NCI-H460 (cell line): ENCODE data around the gene SAP30BP. TPM values are rescaled to one million over a fixed set of nuclear protein-coding genes. Genes with fewer than 3 reads are reported as not detected.

Experiments
- DNase-seq: peaks from one replicate; pipeline ENCODE4 v3.0.0-alpha.2; 2016; ENCODE audit warnings: low read depth; ENCODE audit errors: extremely low read depth
- polyA plus RNA-seq: library from polyadenylated mRNA; depleted of rRNA; stranded (reverse); fragments of >200 nt; gene quantifications from 2 replicates; pipeline ENCODE4 v1.2.3, GENCODE V29; 2014; cell fraction: nucleus; rRNA removed
- total RNA-seq: library from RNA; depleted of rRNA; stranded (reverse); fragments of >200 nt; shearing (Covaris generic); gene quantifications from 2 replicates; pipeline ENCODE4 v1.2.3, GENCODE V29; 2014; rRNA removed

The SAP30BP gene
- total RNA-seq, result 57.3 and 62.1 TPM in 2 replicates
- polyA plus RNA-seq, result 75.6 and 90.2 TPM in 2 replicates

DNA sequence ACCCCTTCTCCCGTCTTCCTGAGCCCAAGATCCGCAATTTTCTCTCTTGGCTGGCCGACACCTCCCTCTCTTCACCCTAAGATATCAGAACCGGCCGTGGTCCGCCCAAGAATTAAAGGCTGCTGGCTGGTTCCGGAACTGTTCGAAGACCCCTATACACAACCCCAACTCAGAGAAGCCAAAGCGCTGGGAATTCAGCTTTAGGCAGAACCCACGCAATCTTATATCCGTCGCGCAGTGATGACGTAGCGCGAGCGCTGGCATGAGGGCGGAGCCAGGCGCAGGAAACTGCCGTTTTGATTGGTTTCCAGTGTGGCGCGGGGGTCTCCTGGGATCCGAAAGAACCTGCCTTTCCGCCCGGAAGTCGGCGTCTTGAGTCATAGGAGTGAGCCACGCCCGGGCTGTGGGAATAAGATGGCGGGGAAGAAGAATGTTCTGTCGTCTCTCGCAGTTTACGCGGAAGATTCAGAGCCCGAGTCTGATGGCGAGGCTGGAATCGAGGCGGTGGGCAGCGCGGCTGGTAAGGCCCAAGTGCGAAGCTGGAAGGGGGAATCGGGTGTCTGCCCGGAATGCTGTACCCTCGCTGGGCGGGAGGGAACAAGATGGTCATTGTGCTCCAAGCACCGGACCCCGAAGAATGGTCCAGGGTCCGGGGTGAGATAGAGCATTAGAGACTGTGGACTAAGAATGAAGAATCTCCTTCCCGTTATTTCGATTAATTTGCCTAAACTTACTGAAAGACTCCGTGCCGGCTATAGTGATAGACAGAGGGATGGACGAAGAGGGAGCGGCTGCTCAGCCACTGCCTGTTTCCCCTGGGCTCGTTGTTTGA is at the start of gene SAP30BP, which contains the start of gene RECQL5:
TSS of gene SAP30BP (plus strand) at position 380 of the 832 bp plus-strand sequence. CDS start at position 415, 35 bp downstream.
TSS of gene RECQL5 (minus strand) at position 196 of the 832 bp plus-strand sequence. CDS start 597 bp downstream, outside the sequence.
- DNase-seq, result peak; percentile 99

DNA sequence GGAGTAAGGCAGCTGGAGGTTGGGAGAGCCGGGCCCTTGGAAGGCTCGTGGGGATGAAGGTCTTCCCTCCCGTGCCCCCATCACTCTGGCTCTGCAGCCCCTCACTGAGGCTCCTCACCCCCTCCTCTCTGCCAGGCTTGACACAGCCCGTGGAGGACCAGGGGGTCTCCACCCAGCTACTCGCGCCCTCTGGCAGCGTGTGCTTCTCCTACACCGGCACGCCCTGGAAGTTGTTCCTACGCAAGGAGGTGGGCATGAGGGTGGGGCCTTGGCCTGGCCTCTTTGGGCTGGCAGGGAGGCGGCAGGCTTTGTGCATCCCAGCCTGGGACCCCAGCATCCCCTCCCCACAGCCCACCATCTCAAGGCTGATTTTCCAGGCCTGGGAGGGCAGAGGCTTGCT is 49.5 kb upstream of the SAP30BP start:
- no peak for DNase-seq

DNA sequence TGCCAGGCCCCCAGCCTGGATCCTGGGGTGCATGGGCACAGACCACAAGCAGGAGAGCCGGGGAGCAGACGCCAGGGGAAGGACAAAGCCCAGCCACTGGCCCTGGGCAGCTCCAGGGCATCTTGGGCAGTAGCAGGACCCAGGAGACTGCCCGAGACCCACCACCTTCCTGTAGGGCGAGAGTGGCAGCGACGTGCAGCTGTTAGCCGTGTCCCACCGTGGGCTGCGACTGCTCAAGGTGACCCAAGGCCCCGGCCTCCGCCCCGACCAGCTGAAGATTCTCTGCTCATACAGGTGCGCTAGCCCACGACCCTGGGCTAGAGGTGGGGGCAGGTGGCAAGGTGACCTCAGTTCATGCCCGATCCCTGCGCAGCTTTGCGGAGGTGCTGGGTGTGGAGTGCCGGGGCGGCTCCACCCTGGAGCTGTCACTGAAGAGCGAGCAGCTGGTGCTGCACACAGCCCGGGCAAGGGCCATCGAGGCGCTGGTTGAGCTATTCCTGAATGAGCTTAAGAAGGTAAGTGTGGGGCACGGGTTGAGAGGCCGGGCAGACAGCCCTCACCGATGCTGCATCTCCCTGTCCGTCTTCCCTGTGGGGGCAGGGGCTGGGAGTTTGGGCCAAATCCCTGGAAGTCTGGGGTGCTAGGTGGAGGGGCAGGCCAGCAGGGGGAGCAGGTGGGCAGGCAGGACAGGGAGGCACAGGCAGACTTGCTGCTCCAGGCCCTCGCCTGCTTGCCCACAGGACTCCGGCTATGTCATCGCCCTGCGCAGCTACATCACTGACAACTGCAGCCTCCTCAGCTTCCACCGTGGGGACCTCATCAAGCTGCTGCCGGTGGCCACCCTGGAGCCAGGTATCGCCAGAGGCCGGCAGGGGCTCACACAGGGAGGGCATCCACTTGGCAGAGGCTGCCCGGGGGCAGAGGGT is 47.4 kb upstream of the SAP30BP start:
- no peak for DNase-seq

GRCh38 chr17:75621489-75621888 is 45.6 kb upstream of the SAP30BP start:
- no peak for DNase-seq

- DNase-seq, result no peak
Observed at GRCh38 chr17:75622076-75622475, 45.1 kb upstream of the SAP30BP start.

DNA sequence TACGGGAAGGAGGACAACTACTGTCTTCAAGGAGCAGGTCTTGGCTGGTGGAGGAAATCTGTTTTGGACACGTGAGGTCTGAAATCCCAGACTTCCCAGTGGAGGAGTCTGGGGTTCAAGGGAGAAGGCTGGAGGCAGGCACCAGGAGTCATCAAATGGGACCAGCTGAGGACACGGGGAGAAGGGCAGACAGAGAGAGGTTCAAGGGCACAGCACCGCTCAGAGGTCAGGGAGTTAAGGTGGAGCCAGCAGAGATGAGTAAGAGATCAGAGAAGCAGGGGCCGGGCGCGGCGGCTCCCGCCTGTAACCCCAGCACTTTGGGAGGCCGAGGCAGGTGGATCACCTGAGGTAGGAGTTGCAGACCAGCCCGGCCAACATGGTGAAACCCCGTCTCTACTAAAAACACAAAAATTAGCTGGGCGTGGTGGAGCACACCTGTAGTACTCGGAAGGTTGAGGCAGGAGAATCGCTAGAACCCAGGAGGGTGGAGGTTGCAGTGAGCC is 44.3 kb upstream of the SAP30BP start:
- DNase-seq, result no peak

DNA sequence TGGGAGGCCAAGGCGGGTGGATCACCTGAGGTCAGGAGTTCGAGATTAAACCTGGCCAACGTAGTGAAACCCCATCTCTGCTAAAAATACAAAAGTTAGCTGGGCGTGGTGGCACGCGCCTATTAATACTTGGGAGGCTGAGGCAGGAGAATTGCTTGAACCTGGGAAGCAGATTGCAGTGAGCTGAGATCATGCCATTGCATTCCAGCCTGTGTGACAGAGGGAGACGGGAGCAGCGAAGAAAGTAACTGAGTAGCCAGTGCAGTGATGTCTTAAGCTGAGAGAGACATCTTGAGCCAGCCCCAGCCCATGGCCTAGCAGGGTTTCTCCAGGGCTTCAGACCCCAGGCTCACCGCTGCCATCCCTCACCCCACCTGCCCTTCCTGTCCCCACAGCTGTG is 43.8 kb upstream of the SAP30BP start:
- no peak for DNase-seq

- DNase-seq, result no peak
Observed at GRCh38 chr17:75624021-75624420, 43.1 kb upstream of the SAP30BP start.

DNA sequence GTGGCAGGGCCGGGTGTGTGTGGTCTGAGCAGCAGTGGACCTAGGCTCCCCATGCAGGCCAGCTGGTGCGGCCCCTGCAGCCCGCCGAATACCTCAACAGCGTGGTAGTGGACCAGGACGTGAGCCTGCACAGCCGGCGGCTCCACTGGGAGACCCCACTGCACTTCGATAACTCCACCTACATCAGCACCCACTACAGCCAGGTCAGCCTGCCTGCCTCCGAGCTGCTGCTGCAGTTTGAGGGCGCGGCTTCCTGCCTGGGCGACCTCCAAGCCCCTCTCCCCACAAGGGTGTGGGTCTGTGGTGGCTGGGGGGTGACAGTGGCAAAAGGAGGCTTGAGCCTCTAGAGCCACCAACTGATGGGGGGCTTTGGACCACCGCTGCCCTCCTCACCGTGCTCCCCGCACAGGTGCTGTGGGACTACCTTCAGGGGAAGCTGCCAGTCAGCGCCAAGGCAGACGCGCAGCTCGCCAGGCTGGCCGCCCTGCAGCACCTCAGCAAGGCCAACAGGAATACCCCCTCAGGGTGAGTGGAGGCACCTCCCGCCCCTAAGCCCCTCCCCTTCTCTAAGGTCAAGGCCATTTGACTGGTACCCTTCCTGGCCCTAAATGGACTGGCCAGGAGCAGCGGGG is 42.3 kb upstream of the SAP30BP start:
- DNase-seq, result no peak

GRCh38 chr17:75625813-75626486 is 41.2 kb upstream of the SAP30BP start:
- no peak for DNase-seq

- DNase-seq, result no peak
Observed at GRCh38 chr17:75626496-75627038, 40.6 kb upstream of the SAP30BP start.

DNA sequence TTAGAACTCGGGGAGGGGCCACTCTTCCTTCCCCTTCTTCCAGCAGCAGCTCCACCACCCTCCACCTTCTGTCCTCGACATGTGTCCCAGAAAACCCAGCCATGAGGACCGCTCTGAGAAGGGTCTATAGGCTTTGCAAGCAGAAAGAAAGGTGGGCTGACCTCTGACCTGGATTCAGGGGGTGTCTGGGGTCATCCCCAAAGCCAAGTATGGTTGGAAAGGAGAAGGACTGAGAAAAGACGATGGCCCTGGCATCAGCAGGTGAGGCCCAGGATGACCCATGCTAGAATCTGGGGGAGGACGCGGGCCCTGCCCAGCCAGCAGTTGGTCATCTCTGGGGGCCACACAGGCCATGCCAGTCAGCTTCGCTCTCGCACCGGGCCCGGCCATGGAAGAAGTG is 40.0 kb upstream of the SAP30BP start:
- DNase-seq, result no peak

DNA sequence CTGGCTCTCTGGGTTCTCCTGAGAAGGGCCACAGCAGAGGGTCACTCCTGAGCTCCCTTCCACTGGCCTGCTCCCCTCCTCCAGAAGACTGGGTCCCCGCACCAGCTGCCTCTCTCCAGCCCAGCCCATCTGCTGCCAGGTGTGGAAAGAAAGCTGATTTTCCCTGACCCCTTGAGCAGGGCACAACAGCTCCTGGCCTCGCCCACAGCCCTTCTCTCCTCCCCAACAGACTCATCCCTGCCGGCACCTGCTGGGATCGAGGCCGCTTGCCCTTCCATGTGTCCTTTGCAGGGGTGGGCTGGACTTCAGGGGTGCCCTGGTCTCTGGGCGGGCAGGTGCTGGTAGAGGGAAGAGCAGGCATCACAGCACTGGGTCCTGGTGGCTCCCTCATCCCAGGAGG is 38.7 kb upstream of the SAP30BP start:
- no peak for DNase-seq

- DNase-seq, result no peak
Observed at GRCh38 chr17:75629157-75629556, 38.0 kb upstream of the SAP30BP start.

- DNase-seq, result no peak
Observed at GRCh38 chr17:75630071-75630917, 36.8 kb upstream of the SAP30BP start.

GRCh38 chr17:75631353-75631752 is 35.8 kb upstream of the SAP30BP start:
- no peak for DNase-seq

- DNase-seq, result no peak
Observed at GRCh38 chr17:75632428-75632827, 34.7 kb upstream of the SAP30BP start.

GRCh38 chr17:75632863-75633485 is 34.2 kb upstream of the SAP30BP start, which contains the start of gene SMIM5:
SMIM5 (plus strand) TSS chr17:75633434; CDS start chr17:75640202, 6,768 bp downstream.
- peak; percentile 69 for DNase-seq
